HFFc6 (cell line): ENCODE data around the gene MS4A4A. TPM values are rescaled to one million over a fixed set of nuclear protein-coding genes. Genes with fewer than 3 reads are reported as not detected.

ENCODE experiments used
- DNase-seq: peaks from one replicate; pipeline ENCODE4 v3.0.0-alpha.2; 2018
- H3K27ac Mint-ChIP-seq: 2 replicates; pipeline ENCODE4 v1.8.0; 2020; ENCODE audit warnings: mild to moderate bottlenecking, mixed read lengths
- H3K27me3 Mint-ChIP-seq: 2 replicates; pipeline ENCODE4 v1.8.0; 2021; ENCODE audit warnings: mild to moderate bottlenecking, moderate library complexity, mixed read lengths; ENCODE audit not compliant: insufficient read depth
- H3K36me3 Mint-ChIP-seq: 2 replicates; pipeline ENCODE4 v1.8.0; 2021; ENCODE audit warnings: low read depth, mixed read lengths
- H3K4me1 Mint-ChIP-seq: 2 replicates; pipeline ENCODE4 v1.8.0; 2020; ENCODE audit warnings: low read depth, mixed read lengths
- H3K4me3 Mint-ChIP-seq: 2 replicates; pipeline ENCODE4 v1.8.0; 2020; ENCODE audit warnings: mild to moderate bottlenecking, moderate library complexity, mixed read lengths
- H3K9me3 Mint-ChIP-seq: 2 replicates; pipeline ENCODE4 v1.8.0; 2020; ENCODE audit warnings: mild to moderate bottlenecking, mixed read lengths
- total RNA-seq, 6 experiments: library from RNA; stranded (reverse); fragmentation: NEBNext Ultra II Directional; extraction: Animal tissue kit (Norgen Biotek cat#: 25700); gene quantifications; 2 replicates in 1 of 6; 3 replicates in 5 of 6; pipeline ENCODE4 v1.2.3, GENCODE V29; 2021
- TF ChIP-seq, protein P1 (sequence below): fragments of 200-600 bp; sonication (generic); IDR thresholded peaks from 2 replicates; pipeline ENCODE4 v1.5.0; 2021; ENCODE audit warnings: antibody characterized with exemption, mild to moderate bottlenecking

The MS4A4A gene
- total RNA-seq, 6 experiments from 2014 or later: not detected

DNA sequence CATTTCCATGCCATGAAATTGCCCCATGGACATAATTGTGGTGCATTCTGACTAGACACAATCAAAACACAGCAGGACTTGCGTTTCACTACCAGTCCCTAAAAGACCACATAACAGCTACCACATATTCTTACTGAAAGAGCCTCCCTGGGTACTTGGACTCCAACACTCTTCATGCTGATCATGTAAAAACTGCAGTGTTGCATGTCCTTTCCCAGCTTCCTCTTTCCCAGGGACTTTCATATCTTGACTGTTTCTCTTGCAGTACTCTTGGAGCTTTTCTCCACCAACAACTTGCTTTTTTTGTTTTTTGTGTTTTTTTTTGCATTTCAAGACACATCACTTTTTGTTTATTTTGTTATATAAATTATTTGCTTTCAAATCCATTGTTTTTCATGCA is 69.5 kb downstream of the MS4A4A start:
- no peak for DNase-seq
- TF ChIP-seq, protein P1, sequence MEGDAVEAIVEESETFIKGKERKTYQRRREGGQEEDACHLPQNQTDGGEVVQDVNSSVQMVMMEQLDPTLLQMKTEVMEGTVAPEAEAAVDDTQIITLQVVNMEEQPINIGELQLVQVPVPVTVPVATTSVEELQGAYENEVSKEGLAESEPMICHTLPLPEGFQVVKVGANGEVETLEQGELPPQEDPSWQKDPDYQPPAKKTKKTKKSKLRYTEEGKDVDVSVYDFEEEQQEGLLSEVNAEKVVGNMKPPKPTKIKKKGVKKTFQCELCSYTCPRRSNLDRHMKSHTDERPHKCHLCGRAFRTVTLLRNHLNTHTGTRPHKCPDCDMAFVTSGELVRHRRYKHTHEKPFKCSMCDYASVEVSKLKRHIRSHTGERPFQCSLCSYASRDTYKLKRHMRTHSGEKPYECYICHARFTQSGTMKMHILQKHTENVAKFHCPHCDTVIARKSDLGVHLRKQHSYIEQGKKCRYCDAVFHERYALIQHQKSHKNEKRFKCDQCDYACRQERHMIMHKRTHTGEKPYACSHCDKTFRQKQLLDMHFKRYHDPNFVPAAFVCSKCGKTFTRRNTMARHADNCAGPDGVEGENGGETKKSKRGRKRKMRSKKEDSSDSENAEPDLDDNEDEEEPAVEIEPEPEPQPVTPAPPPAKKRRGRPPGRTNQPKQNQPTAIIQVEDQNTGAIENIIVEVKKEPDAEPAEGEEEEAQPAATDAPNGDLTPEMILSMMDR: no peak
- no peaks in the 10 kb centered on the region for H3K4me1 Mint-ChIP-seq
- H3K27ac Mint-ChIP-seq: no peak overlapping the region
- H3K36me3 Mint-ChIP-seq: no peaks in the 10 kb centered on the region
- 0 out of 2 replicates have a peak, but pooled peaks cover 2% of the 10 kb centered on the region for H3K27me3 Mint-ChIP-seq
- H3K4me3 Mint-ChIP-seq: no peak overlapping the region
- no peaks in the 10 kb centered on the region for H3K9me3 Mint-ChIP-seq

DNA sequence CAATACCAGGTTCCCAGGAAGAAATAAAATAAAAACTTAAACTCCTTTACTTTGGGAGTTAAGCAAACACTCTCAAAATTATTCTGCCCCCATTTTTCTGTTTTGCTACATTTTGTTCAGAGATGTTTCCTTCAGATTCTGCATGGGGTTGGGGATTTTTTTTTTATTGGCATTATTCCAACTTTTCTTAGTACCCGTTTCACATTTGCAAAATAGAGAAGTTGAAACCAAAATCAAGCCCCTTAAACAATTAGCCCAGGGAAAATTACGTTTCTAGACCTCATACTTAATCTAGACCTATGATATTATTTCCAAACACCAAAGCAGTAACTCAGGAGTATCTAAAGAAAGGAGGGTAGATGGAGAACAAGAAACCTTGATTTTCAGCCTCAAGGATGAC is 77.3 kb downstream of the MS4A4A start:
- peaks cover 21% of the 10 kb centered on the region for H3K9me3 Mint-ChIP-seq
- no peak for DNase-seq
- H3K4me3 Mint-ChIP-seq: no peak overlapping the region
- no peak overlapping the region for H3K27ac Mint-ChIP-seq
- H3K36me3 Mint-ChIP-seq: no peaks in the 10 kb centered on the region
- H3K27me3 Mint-ChIP-seq: no peaks in the 10 kb centered on the region
- TF ChIP-seq, protein P1: no peak
- no peaks in the 10 kb centered on the region for H3K4me1 Mint-ChIP-seq

Other genes starting within 250 kb of the MS4A4A start
- not detected for gene OOSP2, start 240.3 kb upstream of the MS4A4A start, total RNA-seq
- not detected for gene MS4A3, start 224.0 kb upstream of the MS4A4A start, total RNA-seq
- gene MS4A2, start 192.0 kb upstream of the MS4A4A start, total RNA-seq: not detected
- not detected for gene MS4A6A, start 97.6 kb upstream of the MS4A4A start, total RNA-seq
- gene MS4A4E, start 37.5 kb upstream of the MS4A4A start, total RNA-seq: not detected
- not detected for gene MS4A6E, start 46.6 kb downstream of the MS4A4A start, total RNA-seq
- gene MS4A7, start 97.9 kb downstream of the MS4A4A start, total RNA-seq: not detected
- not detected for gene MS4A14, start 115.8 kb downstream of the MS4A4A start, total RNA-seq
- gene MS4A5, start 148.9 kb downstream of the MS4A4A start, total RNA-seq: not detected
- not detected for gene MS4A1, start 175.2 kb downstream of the MS4A4A start, total RNA-seq
- gene MS4A12, start 212.1 kb downstream of the MS4A4A start, total RNA-seq: under 1 TPM in 1 of 6 experiments, not detected in 5; 0.18 TPM
- not detected for gene MS4A13, start 234.7 kb downstream of the MS4A4A start, total RNA-seq